GM23338 (cell line): ENCODE data around the gene FANCC. TPM values are rescaled to one million over a fixed set of nuclear protein-coding genes. Genes with fewer than 3 reads are reported as not detected.
"Not testable (repeated sequence)": the region's sequence is repeated elsewhere in the genome, so short reads cannot be mapped to it uniquely, and the experiment has no call there.

Experiments used
- ATAC-seq: fragments of 200-7000 bp; cut with Tn5 transposase; 3 replicates; pipeline ENCODE4 v1.9.1; 2020
- DNase-seq: peaks from one replicate; pipeline ENCODE4 v3.0.0-alpha.2; 2015; ENCODE audit warnings: low spot score
- H2AFZ ChIP-seq: fragments of 200-600 bp; sonication (generic); 2 replicates; pipeline ENCODE4 v1.8.0; 2016; ENCODE audit warnings: antibody characterized with exemption, mild to moderate bottlenecking, moderate library complexity
- H3F3A ChIP-seq: fragments of 200-600 bp; sonication (generic); replicated peaks from 2 replicates; pipeline ENCODE4 v1.8.0; 2017; ENCODE audit warnings: antibody characterized with exemption, mixed run types, low read depth
- H3K27ac ChIP-seq: fragments of 200-600 bp; sonication (generic); 2 replicates; pipeline ENCODE4 v1.6.1; 2016; ENCODE audit warnings: low read depth
- H3K27me3 ChIP-seq: fragments of 200-600 bp; sonication (generic); 2 replicates; pipeline ENCODE4 v1.8.0; 2016; ENCODE audit warnings: mild to moderate bottlenecking, mixed run types, moderate library complexity; ENCODE audit not compliant: insufficient read depth
- H3K36me3 ChIP-seq: fragments of 200-600 bp; sonication (generic); 2 replicates; pipeline ENCODE4 v1.8.0; 2016; ENCODE audit warnings: mild to moderate bottlenecking; ENCODE audit not compliant: insufficient read depth
- H3K4me1 ChIP-seq: fragments of 200-600 bp; sonication (generic); 2 replicates; pipeline ENCODE4 v1.8.0; 2016; ENCODE audit warnings: mild to moderate bottlenecking, moderate library complexity; ENCODE audit not compliant: insufficient read depth
- H3K4me2 ChIP-seq: fragments of 200-600 bp; sonication (generic); 2 replicates; pipeline ENCODE4 v1.7.1; 2017; ENCODE audit warnings: mixed run types
- H3K4me3 ChIP-seq: fragments of 200-600 bp; sonication (generic); 2 replicates; pipeline ENCODE4 v1.6.1; 2016; ENCODE audit warnings: mixed run types
- H3K79me2 ChIP-seq: fragments of 200-600 bp; sonication (generic); replicated peaks from 2 replicates; pipeline ENCODE4 v1.8.0; 2017; ENCODE audit warnings: mild to moderate bottlenecking; ENCODE audit not compliant: insufficient read depth
- H3K9me2 ChIP-seq: fragments of 200-600 bp; sonication (generic); 2 replicates; pipeline ENCODE4 v1.8.0; 2017; ENCODE audit not compliant: insufficient read depth
- H4K20me1 ChIP-seq: fragments of 200-600 bp; sonication (generic); replicated peaks from 2 replicates; pipeline ENCODE4 v1.8.0; 2017; ENCODE audit warnings: mild to moderate bottlenecking; ENCODE audit not compliant: insufficient read depth
- H3K27ac Mint-ChIP-seq: 2 replicates; pipeline ENCODE4 v1.8.0; 2020; ENCODE audit warnings: inconsistent platforms, mild to moderate bottlenecking, moderate library complexity, mixed read lengths
- H3K27me3 Mint-ChIP-seq: 3 replicates; pipeline ENCODE4 v1.8.0; 2022; ENCODE audit warnings: low read depth, mild to moderate bottlenecking, moderate library complexity, mixed read lengths, inconsistent platforms; ENCODE audit not compliant: insufficient read depth, poor library complexity
- H3K36me3 Mint-ChIP-seq: 3 replicates; pipeline ENCODE4 v1.8.0; 2021; ENCODE audit warnings: low read depth, mild to moderate bottlenecking, inconsistent platforms, moderate library complexity, mixed read lengths
- H3K4me1 Mint-ChIP-seq: 3 replicates; pipeline ENCODE4 v1.8.0; 2020; ENCODE audit warnings: mild to moderate bottlenecking, inconsistent platforms, mixed read lengths
- H3K4me3 Mint-ChIP-seq: 3 replicates; pipeline ENCODE4 v1.8.0; 2021; ENCODE audit warnings: moderate library complexity, mild to moderate bottlenecking, inconsistent platforms, mixed read lengths
- H3K9me3 Mint-ChIP-seq: 3 replicates; pipeline ENCODE4 v1.8.0; 2020; ENCODE audit warnings: moderate library complexity, mild to moderate bottlenecking, inconsistent platforms, mixed read lengths
- CREB1 ChIP-seq: fragments of 250-450 bp; sonication (Bioruptor Pico); IDR thresholded peaks from 2 replicates; pipeline ENCODE4 v1.5.0; 2020; ENCODE audit warnings: low read depth, mild to moderate bottlenecking, moderate library complexity
- EZH2 ChIP-seq: fragments of 200-600 bp; sonication (generic); IDR thresholded peaks from one replicate; pipeline ENCODE4 v1.8.0; 2017; ENCODE audit warnings: antibody characterized with exemption, mild to moderate bottlenecking, low read depth; ENCODE audit not compliant: unreplicated experiment
- JUNB ChIP-seq: IDR thresholded peaks from one replicate; pipeline ENCODE4 v1.6.1; 2016; ENCODE audit warnings: antibody characterized with exemption; ENCODE audit not compliant: unreplicated experiment
- POLR2AphosphoS5 ChIP-seq: IDR thresholded peaks from 2 replicates; pipeline ENCODE4 v1.6.1; 2016; ENCODE audit warnings: antibody characterized with exemption, low read depth
- ZNF331 ChIP-seq: fragments of 250-450 bp; sonication (Bioruptor Pico); IDR thresholded peaks from 2 replicates; pipeline ENCODE4 v1.5.0; 2020; ENCODE audit warnings: low read depth, mild to moderate bottlenecking, moderate library complexity
- polyA plus RNA-seq: library from polyadenylated mRNA; unstranded; fragments of >200 nt; fragmentation: Nextera tagmentation; extraction: Ambion mirVana; gene quantifications from 2 replicates; pipeline ENCODE4 v1.2.1, GENCODE V29; 2016
- total RNA-seq: library from RNA; depleted of rRNA; stranded (reverse); fragments of >200 nt; shearing (Covaris generic); gene quantifications from 2 replicates; pipeline ENCODE4 v1.2.3, GENCODE V29; 2014
- TF ChIP-seq, protein P1 (sequence below), 2 experiments: fragments of 200-600 bp in 1 of 2; sonication (generic) in 1 of 2; conservative IDR thresholded peaks; 2 replicates each; pipeline versions ENCODE4 v1.5.1 to v1.6.1; 2016 to 2017; ENCODE audit warnings: antibody characterized with exemption in 2 of 2, low read depth in 2 of 2, mild to moderate bottlenecking in 2 of 2, moderate library complexity in 1 of 2
- TF ChIP-seq, protein P2 (sequence below): IDR thresholded peaks from 2 replicates; pipeline ENCODE4 v1.6.1; 2016; ENCODE audit warnings: antibody characterized with exemption
- TF ChIP-seq, protein P3 (sequence below): IDR thresholded peaks from one replicate; pipeline ENCODE4 v1.6.1; 2018; ENCODE audit warnings: antibody characterized with exemption; ENCODE audit not compliant: unreplicated experiment

FANCC gene
- total and polyA plus RNA-seq, 2 experiments from 2014 or later, result 7.8 to 18.1 TPM

- TF ChIP-seq, protein P1, sequence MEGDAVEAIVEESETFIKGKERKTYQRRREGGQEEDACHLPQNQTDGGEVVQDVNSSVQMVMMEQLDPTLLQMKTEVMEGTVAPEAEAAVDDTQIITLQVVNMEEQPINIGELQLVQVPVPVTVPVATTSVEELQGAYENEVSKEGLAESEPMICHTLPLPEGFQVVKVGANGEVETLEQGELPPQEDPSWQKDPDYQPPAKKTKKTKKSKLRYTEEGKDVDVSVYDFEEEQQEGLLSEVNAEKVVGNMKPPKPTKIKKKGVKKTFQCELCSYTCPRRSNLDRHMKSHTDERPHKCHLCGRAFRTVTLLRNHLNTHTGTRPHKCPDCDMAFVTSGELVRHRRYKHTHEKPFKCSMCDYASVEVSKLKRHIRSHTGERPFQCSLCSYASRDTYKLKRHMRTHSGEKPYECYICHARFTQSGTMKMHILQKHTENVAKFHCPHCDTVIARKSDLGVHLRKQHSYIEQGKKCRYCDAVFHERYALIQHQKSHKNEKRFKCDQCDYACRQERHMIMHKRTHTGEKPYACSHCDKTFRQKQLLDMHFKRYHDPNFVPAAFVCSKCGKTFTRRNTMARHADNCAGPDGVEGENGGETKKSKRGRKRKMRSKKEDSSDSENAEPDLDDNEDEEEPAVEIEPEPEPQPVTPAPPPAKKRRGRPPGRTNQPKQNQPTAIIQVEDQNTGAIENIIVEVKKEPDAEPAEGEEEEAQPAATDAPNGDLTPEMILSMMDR (conservative IDR thresholded peaks at IDR 0.05; ENCODE audit: low read depth in 2 of 2), result no peak
- TF ChIP-seq, protein P2, sequence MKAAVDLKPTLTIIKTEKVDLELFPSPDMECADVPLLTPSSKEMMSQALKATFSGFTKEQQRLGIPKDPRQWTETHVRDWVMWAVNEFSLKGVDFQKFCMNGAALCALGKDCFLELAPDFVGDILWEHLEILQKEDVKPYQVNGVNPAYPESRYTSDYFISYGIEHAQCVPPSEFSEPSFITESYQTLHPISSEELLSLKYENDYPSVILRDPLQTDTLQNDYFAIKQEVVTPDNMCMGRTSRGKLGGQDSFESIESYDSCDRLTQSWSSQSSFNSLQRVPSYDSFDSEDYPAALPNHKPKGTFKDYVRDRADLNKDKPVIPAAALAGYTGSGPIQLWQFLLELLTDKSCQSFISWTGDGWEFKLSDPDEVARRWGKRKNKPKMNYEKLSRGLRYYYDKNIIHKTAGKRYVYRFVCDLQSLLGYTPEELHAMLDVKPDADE, result no peak
- TF ChIP-seq EZH2 (no peak), JUNB (no peak), CREB1 (CRISPR knock-in tag) (no peak), POLR2AphosphoS5 (no peak), ZNF331 (no peak)
- TF ChIP-seq, protein P3, sequence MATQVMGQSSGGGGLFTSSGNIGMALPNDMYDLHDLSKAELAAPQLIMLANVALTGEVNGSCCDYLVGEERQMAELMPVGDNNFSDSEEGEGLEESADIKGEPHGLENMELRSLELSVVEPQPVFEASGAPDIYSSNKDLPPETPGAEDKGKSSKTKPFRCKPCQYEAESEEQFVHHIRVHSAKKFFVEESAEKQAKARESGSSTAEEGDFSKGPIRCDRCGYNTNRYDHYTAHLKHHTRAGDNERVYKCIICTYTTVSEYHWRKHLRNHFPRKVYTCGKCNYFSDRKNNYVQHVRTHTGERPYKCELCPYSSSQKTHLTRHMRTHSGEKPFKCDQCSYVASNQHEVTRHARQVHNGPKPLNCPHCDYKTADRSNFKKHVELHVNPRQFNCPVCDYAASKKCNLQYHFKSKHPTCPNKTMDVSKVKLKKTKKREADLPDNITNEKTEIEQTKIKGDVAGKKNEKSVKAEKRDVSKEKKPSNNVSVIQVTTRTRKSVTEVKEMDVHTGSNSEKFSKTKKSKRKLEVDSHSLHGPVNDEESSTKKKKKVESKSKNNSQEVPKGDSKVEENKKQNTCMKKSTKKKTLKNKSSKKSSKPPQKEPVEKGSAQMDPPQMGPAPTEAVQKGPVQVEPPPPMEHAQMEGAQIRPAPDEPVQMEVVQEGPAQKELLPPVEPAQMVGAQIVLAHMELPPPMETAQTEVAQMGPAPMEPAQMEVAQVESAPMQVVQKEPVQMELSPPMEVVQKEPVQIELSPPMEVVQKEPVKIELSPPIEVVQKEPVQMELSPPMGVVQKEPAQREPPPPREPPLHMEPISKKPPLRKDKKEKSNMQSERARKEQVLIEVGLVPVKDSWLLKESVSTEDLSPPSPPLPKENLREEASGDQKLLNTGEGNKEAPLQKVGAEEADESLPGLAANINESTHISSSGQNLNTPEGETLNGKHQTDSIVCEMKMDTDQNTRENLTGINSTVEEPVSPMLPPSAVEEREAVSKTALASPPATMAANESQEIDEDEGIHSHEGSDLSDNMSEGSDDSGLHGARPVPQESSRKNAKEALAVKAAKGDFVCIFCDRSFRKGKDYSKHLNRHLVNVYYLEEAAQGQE, result no peak
These were observed 113.2 kb downstream of the FANCC start (continued) for GRCh38 chr9:95204310-95204709.

GRCh38 chr9:95203019-95203418, 114.5 kb downstream of the FANCC start:
- not testable (repeated sequence) for H3K4me3 ChIP-seq, H3K27me3 Mint-ChIP-seq, H3K4me2 ChIP-seq, H3K36me3 ChIP-seq, H3K36me3 Mint-ChIP-seq, H3K9me2 ChIP-seq, H3K27me3 ChIP-seq, H3F3A ChIP-seq, H3K27ac Mint-ChIP-seq, H2AFZ ChIP-seq, H3K9me3 Mint-ChIP-seq, DNase-seq, H3K27ac ChIP-seq, H4K20me1 ChIP-seq, H3K79me2 ChIP-seq, H3K4me3 Mint-ChIP-seq, ATAC-seq
- peaks cover 22% of the 10 kb centered on the region for H3K4me1 Mint-ChIP-seq
- peaks cover 13% of the 10 kb centered on the region for H3K4me1 ChIP-seq
